Stimulated activated CD4-positive, alpha-beta T cell treated with anti-CD3 and anti-CD28 coated beads, Interleukin-2, amount 100 ng/mL, for 4 hours (primary cell): Measurements from ENCODE around the gene CCDC59.

Experiments
- DNase-seq: peaks from one replicate; pipeline ENCODE4 v3.0.0-alpha.2; 2020; ENCODE audit warnings: low read depth

CCDC59 gene

DNA sequence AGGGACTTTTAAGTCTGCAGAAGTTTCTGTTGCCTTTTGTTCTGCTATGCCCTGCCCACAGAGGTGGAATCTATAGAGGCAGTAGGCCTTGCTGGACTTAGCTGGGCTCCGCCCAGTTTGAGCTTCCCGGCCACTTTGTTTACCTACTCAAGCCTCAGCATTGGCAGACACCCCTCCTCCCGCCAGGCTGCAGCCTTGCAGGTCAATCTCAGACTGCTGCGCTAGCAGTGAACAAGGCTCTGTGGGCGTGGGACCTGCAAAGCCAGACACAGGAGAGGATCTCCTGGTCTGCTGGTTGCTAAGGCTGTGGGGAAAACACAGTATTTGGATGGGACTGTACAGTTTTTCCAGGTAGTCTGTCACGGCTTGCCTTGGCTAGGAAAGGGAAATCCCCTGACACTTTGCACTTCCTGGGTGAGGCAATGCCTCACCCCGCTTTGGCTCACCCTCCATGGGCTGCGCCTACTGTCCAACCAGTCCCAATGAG lies 43.7 kb downstream of the CCDC59 start:
- DNase-seq = no peak
